Heart right ventricle (tissue), 16 donors: ENCODE measurements around the gene STEAP2. TPM values are rescaled to one million over a fixed set of nuclear protein-coding genes. Genes with fewer than 3 reads are reported as not detected.

ENCODE experiments used
- ATAC-seq, 8 donors: fragments of 200-7000 bp; cut with Tn5 transposase; one replicate each; pipeline ENCODE4 v1.9.1; 2020; ENCODE audit warnings: mild to moderate bottlenecking in 8 of 8, moderate library complexity in 8 of 8, moderate number of reproducible peaks in 1 of 8
- DNase-seq, 2 donors: peaks; one replicate each; pipeline ENCODE4 v3.0.0-alpha.2; 2020
- H3K27ac ChIP-seq, 10 donors: fragments of 200-600 bp; sonication (generic) in 2 of 10; one replicate each; pipeline versions ENCODE4 v1.5.0 to v1.8.0; 2020 to 2022; ENCODE audit warnings: mild to moderate bottlenecking in 3 of 10
- H3K27me3 ChIP-seq, 7 donors: fragments of 200-600 bp; one replicate each; pipeline ENCODE4 v1.8.0; 2021 to 2022; ENCODE audit warnings: mild to moderate bottlenecking in 2 of 7
- H3K36me3 ChIP-seq, 9 donors: fragments of 200-600 bp; sonication (generic) in 1 of 9; one replicate each; pipeline versions ENCODE4 v1.5.0 to v1.8.0; 2020 to 2022; ENCODE audit warnings: mild to moderate bottlenecking in 2 of 9
- H3K4me1 ChIP-seq, 9 donors: fragments of 200-600 bp; sonication (generic) in 1 of 9; one replicate each; pipeline versions ENCODE4 v1.5.0 to v1.8.0; 2020 to 2022; ENCODE audit warnings: mild to moderate bottlenecking in 4 of 9
- H3K4me3 ChIP-seq, 10 donors: fragments of 200-600 bp; sonication (generic) in 2 of 10; one replicate each; pipeline versions ENCODE4 v1.5.0 to v1.8.0; 2020 to 2022; ENCODE audit warnings: mild to moderate bottlenecking in 7 of 10, moderate library complexity in 2 of 10
- H3K9me3 ChIP-seq, 11 donors: fragments of 200-600 bp in 10 of 11; sonication (generic) in 2 of 11; one replicate each; pipeline versions ENCODE4 v1.5.0 to v1.8.0; 2013 to 2022; ENCODE audit warnings: mild to moderate bottlenecking in 2 of 11, control low read depth in 1 of 11, moderate library complexity in 1 of 11
- WGBS, 2 donors: extraction: QIAGEN DNeasy Blood & Tissue Kit; methylation state at CpG; one replicate each; pipeline ENCODE4 v1.1.7; 2013; ENCODE audit warnings: inconsistent platforms in 1 of 2; 5-methylcytosine and 5-hydroxymethylcytosine counted together
- intact Hi-C, 10 donors: fragments of 100-400 bp; cut with DNase I; formaldehyde crosslinking; loops; one replicate each; pipeline versions ENCODE4 v1.11.1 to v1.14.2; 2022
- polyA plus RNA-seq, 2 donors: library from polyadenylated mRNA; stranded (reverse); fragments of 200-250 nt; gene quantifications; one replicate each; pipeline ENCODE4 v1.2.3, GENCODE V29; 2013
- total RNA-seq, 10 donors: library from RNA; stranded (reverse); fragmentation: NEBNext Ultra II Directional in 3 of 10; extraction: Animal tissue kit (Norgen Biotek cat#: 25700) in 3 of 10; gene quantifications; one replicate each; pipeline versions ENCODE4 v1.2.1 to v1.2.4, GENCODE V29; 2021 to 2023
- TF ChIP-seq, protein P1 (sequence below), 9 donors: fragments of 200-600 bp; sonication (generic) in 2 of 9; IDR thresholded peaks; one replicate each; pipeline versions ENCODE4 v1.5.0 to v1.8.0; 2021 to 2022; ENCODE audit warnings: antibody characterized with exemption in 9 of 9, mild to moderate bottlenecking in 5 of 9, moderate library complexity in 1 of 9
- donor health status: Arrhythmogenic right ventricular cardiomyopathy.
- donor health status: ischemic (EF 13 %, LVEDD 7.1; RV severe dilation, severe dysfunction).
- donor health status: healthy with polysubstance abuse.
- donor health status: DM: no; HTN: yes; CAD: no.
- donor health status: DM: no; HTN: no; CAD: no.
- donor health status: ischemic (EF 25% LVEDD 6.9; RV normal size, moderate dysfunction).
- donor health status: ischemic (EF 25% LVEDD 5.7; RV mildly dilated, moderate dysfunction).
- donor health status: healthy.
- donor health status: DM: yes; HTN: yes; CAD: no.
- donor health status: Ischemic cardiomyopathy.
- donor health status: ischemic (EF 35%, LVEDD 5.7; RV mildly dilated, moderate dysfunction).
- donor health status: nonischemic (EF 11% LVEDD 7.7; RV severe dilation, severe dysfunction).
- donor health status: DM: yes; HTN: yes; CAD: no.
- donor health status: PGD.
- donor health status: ischemic (EF 29% LVEDD 5.4; RV normal size, mild dysfunction).
- donor health status: nonischemic (EF 23%, LVEDD 6.1; RV moderate dilation, normal function).

Gene STEAP2
- total and polyA plus RNA-seq, 12 donors: 1.4 to 12.8 (median 6.6) TPM

DNA sequence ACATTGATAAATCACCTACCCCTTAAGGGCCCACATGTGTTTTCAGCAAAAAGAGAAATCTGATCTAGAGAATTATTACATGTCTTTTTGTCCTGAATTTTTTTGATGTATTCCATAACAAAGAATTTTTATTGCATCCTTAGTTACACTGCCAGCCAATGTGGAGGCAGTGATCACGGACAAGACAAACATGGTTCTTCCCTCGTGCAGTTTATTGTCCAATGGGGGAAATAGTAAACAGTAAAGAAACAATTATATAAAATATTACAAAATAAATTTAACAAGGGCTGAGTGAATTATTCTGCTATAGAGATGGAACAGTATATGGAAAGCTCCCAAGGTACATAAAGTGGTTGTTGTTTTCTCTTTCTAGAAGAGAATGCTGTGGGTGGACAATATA is 2.0 kb downstream of the STEAP2 start:
- DNase-seq (no peak), ATAC-seq (no peak)
- Histone ChIP-seq H3K36me3 (no peaks in the 10 kb centered on the region), H3K27me3 (peaks cover 0 to 46% (median 9%) of the 10 kb centered on the region in 7 donors), H3K4me1 (peaks cover 0 to 20% (median 0%) of the 10 kb centered on the region in 9 donors), H3K27ac (no peak overlapping the region), H3K9me3 (no peaks in the 10 kb centered on the region), H3K4me3 (no peak overlapping the region)
- TF ChIP-seq, protein P1, sequence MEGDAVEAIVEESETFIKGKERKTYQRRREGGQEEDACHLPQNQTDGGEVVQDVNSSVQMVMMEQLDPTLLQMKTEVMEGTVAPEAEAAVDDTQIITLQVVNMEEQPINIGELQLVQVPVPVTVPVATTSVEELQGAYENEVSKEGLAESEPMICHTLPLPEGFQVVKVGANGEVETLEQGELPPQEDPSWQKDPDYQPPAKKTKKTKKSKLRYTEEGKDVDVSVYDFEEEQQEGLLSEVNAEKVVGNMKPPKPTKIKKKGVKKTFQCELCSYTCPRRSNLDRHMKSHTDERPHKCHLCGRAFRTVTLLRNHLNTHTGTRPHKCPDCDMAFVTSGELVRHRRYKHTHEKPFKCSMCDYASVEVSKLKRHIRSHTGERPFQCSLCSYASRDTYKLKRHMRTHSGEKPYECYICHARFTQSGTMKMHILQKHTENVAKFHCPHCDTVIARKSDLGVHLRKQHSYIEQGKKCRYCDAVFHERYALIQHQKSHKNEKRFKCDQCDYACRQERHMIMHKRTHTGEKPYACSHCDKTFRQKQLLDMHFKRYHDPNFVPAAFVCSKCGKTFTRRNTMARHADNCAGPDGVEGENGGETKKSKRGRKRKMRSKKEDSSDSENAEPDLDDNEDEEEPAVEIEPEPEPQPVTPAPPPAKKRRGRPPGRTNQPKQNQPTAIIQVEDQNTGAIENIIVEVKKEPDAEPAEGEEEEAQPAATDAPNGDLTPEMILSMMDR (IDR thresholded peaks at IDR 0.05): no peak
- intact Hi-C loops: loop anchor here in 1 of 10 donors (5.0 kb wide), 1 partner anchor 56 kb away; no protein-coding TSS in a partner anchor
- WGBS, 2 donors: 71 to 89% methylated on average over 2 of the region's 2 CpGs

DNA sequence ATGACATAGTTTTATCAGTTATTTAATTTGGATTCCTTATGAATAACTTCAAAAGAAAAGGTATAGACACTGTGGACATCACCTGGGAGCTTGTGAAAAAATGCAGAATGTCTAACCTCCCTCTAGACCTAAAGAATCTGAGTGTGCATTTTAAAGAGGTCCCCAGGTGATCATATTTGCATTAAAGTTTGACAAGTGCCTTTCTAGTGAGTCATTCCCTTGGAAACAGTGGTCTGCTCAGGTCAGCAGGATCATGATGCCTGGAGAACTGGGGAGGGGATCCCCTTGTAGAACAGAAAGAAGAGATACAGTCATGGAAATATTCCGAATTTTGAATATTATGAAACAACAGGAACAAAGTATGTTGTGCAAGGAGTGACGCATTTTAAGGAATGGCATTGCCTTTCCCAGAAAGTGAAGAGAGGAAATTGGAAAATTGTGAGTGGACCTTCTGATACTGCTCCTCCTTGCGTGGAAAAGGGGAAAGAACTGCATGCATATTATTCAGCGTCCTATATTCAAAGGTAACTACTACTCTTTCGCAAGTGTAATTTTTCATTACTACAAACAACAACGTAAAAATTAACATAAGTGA is 4.6 kb downstream of the STEAP2 start:
- Histone ChIP-seq H3K9me3 (no peaks in the 10 kb centered on the region), H3K4me3 (no peak overlapping the region), H3K36me3 (no peaks in the 10 kb centered on the region), H3K27me3 (peaks cover 0 to 29% (median 6%) of the 10 kb centered on the region in 7 donors), H3K27ac (no peak overlapping the region), H3K4me1 (peaks cover 0 to 18% (median 0%) of the 10 kb centered on the region in 9 donors)
- intact Hi-C loops: no loop called here
- WGBS, 2 donors: 86 to 89% methylated on average over 6 of the region's 6 CpGs
- TF ChIP-seq, protein P1 (IDR thresholded peaks at IDR 0.05): no peak
- ATAC-seq: no peak
- no peak for DNase-seq

DNA sequence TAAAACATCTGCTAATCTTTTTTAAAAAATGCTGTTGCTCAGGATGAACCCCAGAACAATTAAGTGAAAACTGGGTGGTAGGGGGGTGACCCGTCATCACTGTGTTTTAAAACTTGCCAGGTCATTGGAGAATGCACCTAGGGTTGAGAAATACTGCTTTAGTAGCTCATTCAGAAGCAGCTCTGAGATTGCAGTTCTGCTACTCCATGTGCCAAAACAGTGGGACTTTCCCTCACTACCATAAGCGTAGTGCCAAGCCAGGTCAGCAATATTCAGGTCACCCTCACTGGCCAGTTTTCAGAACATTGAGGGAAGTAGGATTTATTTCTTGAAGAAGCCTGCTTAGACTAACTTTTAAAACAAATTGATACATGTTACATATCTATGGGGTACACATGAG is 5.2 kb downstream of the STEAP2 start:
- H3K4me1 ChIP-seq: peaks cover 0 to 12% (median 0%) of the 10 kb centered on the region in 9 donors
- H3K4me3 ChIP-seq: no peak overlapping the region
- H3K9me3 ChIP-seq: no peaks in the 10 kb centered on the region
- TF ChIP-seq, protein P1 (IDR thresholded peaks at IDR 0.05): no peak
- 61 to 72% methylated on average over 2 of the region's 2 CpGs for WGBS, 2 donors
- no peaks in the 10 kb centered on the region for H3K36me3 ChIP-seq
- H3K27me3 ChIP-seq: peaks cover 0 to 23% (median under 1%) of the 10 kb centered on the region in 7 donors
- no peak overlapping the region for H3K27ac ChIP-seq
- intact Hi-C loops: no loop called here
- ATAC-seq (peak in 1 of 8 donors; percentile 51), DNase-seq (no peak)

DNA sequence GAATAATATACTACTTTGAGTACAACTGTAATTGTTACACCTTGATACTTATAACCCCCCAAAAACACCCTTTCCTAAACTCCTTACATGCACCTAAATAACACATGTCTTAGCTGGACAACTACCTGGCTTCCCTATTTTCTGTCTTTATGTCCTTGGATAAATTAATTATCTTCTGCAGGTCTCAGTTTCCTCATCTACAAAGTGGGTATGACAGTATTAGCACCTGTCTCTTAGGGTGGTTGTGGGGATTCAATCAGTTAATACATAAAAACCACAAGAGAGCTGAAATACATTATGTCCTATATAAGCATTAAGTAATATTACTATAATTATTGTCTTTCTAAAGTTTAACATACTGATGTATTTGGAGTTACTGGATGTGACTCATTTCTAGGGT is 10.8 kb downstream of the STEAP2 start:
- H3K4me1 ChIP-seq: no peaks in the 10 kb centered on the region
- H3K27me3 ChIP-seq: no peaks in the 10 kb centered on the region
- H3K9me3 ChIP-seq: no peaks in the 10 kb centered on the region
- H3K36me3 ChIP-seq: no peaks in the 10 kb centered on the region
- no peak for DNase-seq
- no peak for ATAC-seq
- peak overlapping the region in 2 of 10 donors; percentile 2 to 39 for H3K27ac ChIP-seq
- no peak overlapping the region for H3K4me3 ChIP-seq
- TF ChIP-seq, protein P1 (IDR thresholded peaks at IDR 0.05): no peak
- intact Hi-C loops: no loop called here
